Prostate gland (tissue), 2 donors: ENCODE results near the gene TESK2.

ENCODE experiments used
- CTCF ChIP-seq, 4 experiments: fragments of 200-600 bp in 2 of 4; fragments of 450-650 bp in 2 of 4; sonication (generic) in 2 of 4; IDR thresholded peaks; 1 replicate in 3 of 4; 2 replicates in 1 of 4; pipeline ENCODE4 v1.5.1; 2016 to 2019; ENCODE audit warnings: antibody characterized with exemption in 4 of 4, mild to moderate bottlenecking in 2 of 4, moderate library complexity in 2 of 4
- POLR2A ChIP-seq: fragments of 450-650 bp; IDR thresholded peaks from one replicate; pipeline ENCODE4 v1.6.1; 2016; ENCODE audit warnings: antibody characterized with exemption, mild to moderate bottlenecking
- POLR2AphosphoS5 ChIP-seq: sonication (generic); formaldehyde crosslinking; IDR thresholded peaks from one replicate; pipeline ENCODE4 v1.6.1; 2017; ENCODE audit warnings: antibody characterized with exemption

- TF ChIP-seq CTCF (IDR thresholded peaks at IDR 0.05) (no peak), POLR2AphosphoS5 (no peak), POLR2A (no peak)
These were observed 110.2 kb downstream of the TESK2 start for GRCh38 chr1:45380730-45381129.
